ENCODE results near the gene MAN2A2.

The MAN2A2 gene

GRCh38 chr15:90902840-90903732, at the start of gene MAN2A2:
TSS of gene MAN2A2 (plus strand) at chr15:90903302. CDS start at chr15:90904208, 906 bp downstream.
- DNase-seq (ENCODE audit: low read depth in 3 of 3), result peak; percentile 54 to 83 (median 69)

- DNase-seq (ENCODE audit: low read depth in 3 of 3), result no peak
Measured at GRCh38 chr15:90855139-90855538, 48.0 kb upstream of the MAN2A2 start.

- no peak for DNase-seq (ENCODE audit: low read depth in 3 of 3)
Measured at GRCh38 chr15:90857337-90857736, 45.8 kb upstream of the MAN2A2 start.

- no peak for DNase-seq (ENCODE audit: low read depth in 3 of 3)
Measured at GRCh38 chr15:90857883-90858443, 45.1 kb upstream of the MAN2A2 start.

- DNase-seq (ENCODE audit: low read depth in 3 of 3), result no peak
Measured at GRCh38 chr15:90859234-90860131, 43.6 kb upstream of the MAN2A2 start.

GRCh38 chr15:90860450-90860849, 42.7 kb upstream of the MAN2A2 start:
- no peak for DNase-seq (ENCODE audit: low read depth in 3 of 3)

- DNase-seq (ENCODE audit: low read depth in 3 of 3), result no peak
Measured at GRCh38 chr15:90860942-90861675, 42.0 kb upstream of the MAN2A2 start.

GRCh38 chr15:90862487-90862886, 40.6 kb upstream of the MAN2A2 start:
- DNase-seq (ENCODE audit: low read depth in 3 of 3), result no peak

- no peak for DNase-seq (ENCODE audit: low read depth in 3 of 3)
Measured at GRCh38 chr15:90862964-90863778, 39.9 kb upstream of the MAN2A2 start.

GRCh38 chr15:90863987-90864386, 39.1 kb upstream of the MAN2A2 start:
- no peak for DNase-seq (ENCODE audit: low read depth in 3 of 3)

GRCh38 chr15:90864507-90864906, 38.6 kb upstream of the MAN2A2 start:
- no peak for DNase-seq (ENCODE audit: low read depth in 3 of 3)

GRCh38 chr15:90865702-90866101, 37.4 kb upstream of the MAN2A2 start:
- no peak for DNase-seq (ENCODE audit: low read depth in 3 of 3)

GRCh38 chr15:90866161-90866715, 36.9 kb upstream of the MAN2A2 start:
- DNase-seq (ENCODE audit: low read depth in 3 of 3), result no peak

GRCh38 chr15:90866800-90867199, 36.3 kb upstream of the MAN2A2 start:
- no peak for DNase-seq (ENCODE audit: low read depth in 3 of 3)

GRCh38 chr15:90868261-90868689, 34.8 kb upstream of the MAN2A2 start, which contains the start of gene FURIN:
TSS of gene FURIN (plus strand) at chr15:90868588. CDS start at chr15:90875741, 7,153 bp downstream.
- no peak for DNase-seq (ENCODE audit: low read depth in 3 of 3)

GRCh38 chr15:90869140-90869541, 34.0 kb upstream of the MAN2A2 start:
- no peak for DNase-seq (ENCODE audit: low read depth in 3 of 3)

GRCh38 chr15:90869601-90870353, 33.3 kb upstream of the MAN2A2 start:
- DNase-seq (ENCODE audit: low read depth in 3 of 3), result peak in 1 of 3 experiments; percentile 71

- DNase-seq (ENCODE audit: low read depth in 3 of 3), result no peak
Measured at GRCh38 chr15:90870354-90871138, 32.6 kb upstream of the MAN2A2 start.

Measured in stimulated activated CD4-positive, alpha-beta T cell treated with anti-CD3 and anti-CD28 coated beads, TNF-alpha, amount 100 ng/mL, for 24 hours (primary cell).